Endothelial cell of umbilical vein (primary cell): Measurements from ENCODE around the gene DPYSL4. TPM values are rescaled to one million over a fixed set of nuclear protein-coding genes. Genes with fewer than 3 reads are reported as not detected.

Source experiments
- BruUV-seq: library from RNA; stranded (reverse); fragments of 400-500 nt; replicated peaks from 2 replicates; lab custom pipeline; 2021; lab: Mats Ljungman, UMichigan
- CTCF ChIA-PET: fragments of 300-600, 350-600 bp; sonication (Branson Sonifier 250); formaldehyde crosslinking; loops from one replicate; lab custom pipeline; 2021; ENCODE audit warnings: antibody characterized with exemption, inconsistent platforms; lab: Charles Lee
- POLR2A ChIA-PET: fragments of 300-600, 350-600 bp; sonication (Branson Sonifier 250); formaldehyde crosslinking; loops from one replicate; lab custom pipeline; 2021; ENCODE audit warnings: antibody characterized with exemption, inconsistent platforms; lab: Charles Lee
- DNase-seq: peaks from one replicate; pipeline ENCODE4 v3.0.0-alpha.2; 2011; ENCODE audit warnings: low read depth, low spot score
- FAIRE-seq: peaks from 2 replicates; lab custom pipeline; 2011; peaks lifted over from hg19 to GRCh38; lab: Jason Lieb, UNC
- H2AFZ ChIP-seq: 2 replicates; pipeline ENCODE4 v1.6.0; 2012; ENCODE audit warnings: low read depth, low read length, control low read depth, inconsistent platforms
- H3K27ac ChIP-seq: 2 replicates; pipeline ENCODE4 v1.5.1; 2011; ENCODE audit warnings: low read depth, mild to moderate bottlenecking, control low read depth, low read length, moderate library complexity; ENCODE audit not compliant: insufficient read depth
- H3K27me3 ChIP-seq, 2 experiments: 2 replicates each; pipeline versions ENCODE4 v1.6.0 to v1.6.1; 2011; ENCODE audit warnings: low read length in 2 of 2, mixed read lengths in 1 of 2; ENCODE audit not compliant: control insufficient read depth in 2 of 2, insufficient read depth in 2 of 2
- H3K36me3 ChIP-seq, 2 experiments: 2 replicates in 1 of 2; 3 replicates in 1 of 2; pipeline ENCODE4 v1.5.1; 2011; ENCODE audit warnings: low read length in 2 of 2, mild to moderate bottlenecking in 1 of 2, moderate library complexity in 1 of 2; ENCODE audit not compliant: control insufficient read depth in 2 of 2, insufficient read depth in 2 of 2; ENCODE audit errors: extremely low read depth in 1 of 2
- H3K4me1 ChIP-seq: 3 replicates; pipeline ENCODE4 v1.5.1; 2011; ENCODE audit warnings: mild to moderate bottlenecking, low read length; ENCODE audit not compliant: control insufficient read depth, insufficient read depth; ENCODE audit errors: extremely low read depth
- H3K4me2 ChIP-seq: 2 replicates; pipeline ENCODE4 v1.6.1; 2011; ENCODE audit warnings: low read length, control low read depth, mixed read lengths; ENCODE audit not compliant: insufficient read depth
- H3K4me3 ChIP-seq, 3 experiments: fragments of 200-600 bp in 1 of 3; sonication (generic), shearing (Covaris generic) in 1 of 3; replicated peaks in 1 of 3; 2 replicates each; pipeline ENCODE4 v1.5.1; 2011 to 2016; ENCODE audit warnings: control low read depth in 3 of 3, low read length in 3 of 3, mild to moderate bottlenecking in 2 of 3, inconsistent platforms in 1 of 3, low read depth in 1 of 3, moderate library complexity in 1 of 3; ENCODE audit not compliant: insufficient read depth in 1 of 3
- H3K79me2 ChIP-seq: 2 replicates; pipeline ENCODE4 v1.6.0; 2012; ENCODE audit warnings: low read length, inconsistent platforms; ENCODE audit not compliant: control insufficient read depth, insufficient read depth
- H3K9ac ChIP-seq: replicated peaks from 2 replicates; pipeline ENCODE3; 2011; ENCODE audit warnings: low read length, control low read depth; ENCODE audit not compliant: insufficient read depth; ENCODE audit errors: extremely low read depth
- H3K9me1 ChIP-seq: replicated peaks from 3 replicates; pipeline ENCODE4 v1.6.0; 2011; ENCODE audit warnings: mild to moderate bottlenecking, low read length; ENCODE audit not compliant: control insufficient read depth, insufficient read depth; ENCODE audit errors: extremely low read depth
- H3K9me3 ChIP-seq: replicated peaks from 2 replicates; pipeline ENCODE4 v1.5.1; 2012; ENCODE audit warnings: low read length, inconsistent platforms; ENCODE audit not compliant: control insufficient read depth, insufficient read depth
- H4K20me1 ChIP-seq: replicated peaks from 2 replicates; pipeline ENCODE3; 2011; ENCODE audit warnings: mild to moderate bottlenecking, low read length; ENCODE audit not compliant: control insufficient read depth, insufficient read depth; ENCODE audit errors: extremely low read depth
- CTCF ChIP-seq, 2 donors: IDR thresholded peaks; 1 replicate in 1 of 2; 2 replicates in 1 of 2; pipeline ENCODE4 v1.5.1; 2011; ENCODE audit warnings: low read length in 2 of 2, mild to moderate bottlenecking in 2 of 2, moderate library complexity in 2 of 2, control low read depth in 1 of 2, inconsistent platforms in 1 of 2, low read depth in 1 of 2; ENCODE audit not compliant: insufficient read depth in 1 of 2; ENCODE audit errors: extremely low read depth in 1 of 2
- GATA2 ChIP-seq: IDR thresholded peaks from 2 replicates; pipeline ENCODE4 v1.7.0; 2011; ENCODE audit warnings: low read depth, mild to moderate bottlenecking, moderate library complexity, mixed read lengths, low read length; ENCODE audit not compliant: insufficient read length, insufficient read depth
- JUN ChIP-seq: IDR thresholded peaks from 2 replicates; pipeline ENCODE4 v1.6.1; 2011; ENCODE audit warnings: borderline replicate concordance, low read depth; ENCODE audit not compliant: insufficient read length, insufficient read depth
- MAX ChIP-seq: IDR thresholded peaks from 2 replicates; pipeline ENCODE4 v1.6.1; 2011; ENCODE audit not compliant: insufficient read depth, insufficient read length
- POLR2A ChIP-seq: IDR thresholded peaks from 2 replicates; pipeline ENCODE4 v1.6.1; 2012; ENCODE audit warnings: low read depth, mild to moderate bottlenecking, control low read depth, low read length
- POLR2AphosphoS5 ChIP-seq: IDR thresholded peaks from 2 replicates; pipeline ENCODE4 v1.6.1; 2012; ENCODE audit warnings: low read depth, mild to moderate bottlenecking, control low read depth, low read length, moderate library complexity; ENCODE audit not compliant: insufficient read depth
- dilution Hi-C: fragments of 300-500 bp; cut with MboI; formaldehyde crosslinking; loops from one replicate; pipeline ENCODE4 v1.15.0; 2019; ENCODE audit warnings: low sequenced_read_pairs; ENCODE audit not compliant: extremely low pct_ligation_motif_present
- intact Hi-C: fragments of 100-400 bp; cut with micrococcal nuclease; formaldehyde crosslinking; loops from one replicate; pipeline ENCODE4 v1.10.0; 2022
- polyA plus RNA-seq, 4 experiments: library from polyadenylated mRNA; depleted of rRNA in 3 of 4; stranded (reverse) in 3 of 4; unstranded in 1 of 4; fragments of >200 nt; gene quantifications; 2 replicates each; pipeline versions ENCODE4 v1.2.1 to v1.2.3, GENCODE V29; 2011 to 2012; ENCODE audit warnings: missing spikeins in 1 of 4
- total RNA-seq: library from RNA; stranded (reverse); gene quantifications from 2 replicates; pipeline ENCODE4 v1.2.3, GENCODE V29; 2021

DPYSL4 gene
- total and polyA plus RNA-seq, 2 donors (not counting 3 experiments of a cell fraction or from before 2014, with no cell fraction given): 27.1 to 60.0 TPM

- no peak overlapping the region for H3K27ac ChIP-seq
These were observed 42.3 kb downstream of the DPYSL4 start for GRCh38 chr10:132229096-132229495.

More at GRCh38 chr10:132229096-132229495, 42.3 kb downstream of the DPYSL4 start:
- no peaks in the 10 kb centered on the region for H3K4me1 ChIP-seq
- DNase-seq: no peak
- CTCF ChIA-PET: no interaction called here
- H3K79me2 ChIP-seq: no peaks in the 10 kb centered on the region
- POLR2A ChIA-PET: no interaction called here
- no peak overlapping the region for H2AFZ ChIP-seq
- H3K4me3 ChIP-seq: no peak overlapping the region
- no TSS peak for BruUV-seq
- intact Hi-C loops (no loop called here), dilution Hi-C loops (no loop called here)
- H3K9me1 ChIP-seq: no peaks in the 10 kb centered on the region
- FAIRE-seq: no peak
- no peaks in the 10 kb centered on the region for H3K9me3 ChIP-seq
- no peak overlapping the region for H3K4me2 ChIP-seq
- H3K36me3 ChIP-seq: no peaks in the 10 kb centered on the region
- no peak overlapping the region for H3K9ac ChIP-seq
- TF ChIP-seq CTCF (IDR thresholded peaks at IDR 0.05; ENCODE audit: extremely low read depth in 1 of 2, insufficient read depth in 1 of 2, low read depth in 1 of 2, low read length in 2 of 2) (no peak), GATA2 (no peak), JUN (no peak), POLR2AphosphoS5 (no peak), POLR2A (no peak), MAX (no peak)
- no peaks in the 10 kb centered on the region for H3K27me3 ChIP-seq
- H4K20me1 ChIP-seq: no peaks in the 10 kb centered on the region
